GM12801 (cell line): ENCODE data around the gene DYRK3.

ENCODE experiments used
- TF ChIP-seq, protein P1 (sequence below): IDR thresholded peaks from one replicate; pipeline ENCODE4 v1.5.1; 2011; ENCODE audit warnings: control low read depth; ENCODE audit not compliant: insufficient read length; ENCODE audit errors: extremely low read depth

The DYRK3 gene

DNA sequence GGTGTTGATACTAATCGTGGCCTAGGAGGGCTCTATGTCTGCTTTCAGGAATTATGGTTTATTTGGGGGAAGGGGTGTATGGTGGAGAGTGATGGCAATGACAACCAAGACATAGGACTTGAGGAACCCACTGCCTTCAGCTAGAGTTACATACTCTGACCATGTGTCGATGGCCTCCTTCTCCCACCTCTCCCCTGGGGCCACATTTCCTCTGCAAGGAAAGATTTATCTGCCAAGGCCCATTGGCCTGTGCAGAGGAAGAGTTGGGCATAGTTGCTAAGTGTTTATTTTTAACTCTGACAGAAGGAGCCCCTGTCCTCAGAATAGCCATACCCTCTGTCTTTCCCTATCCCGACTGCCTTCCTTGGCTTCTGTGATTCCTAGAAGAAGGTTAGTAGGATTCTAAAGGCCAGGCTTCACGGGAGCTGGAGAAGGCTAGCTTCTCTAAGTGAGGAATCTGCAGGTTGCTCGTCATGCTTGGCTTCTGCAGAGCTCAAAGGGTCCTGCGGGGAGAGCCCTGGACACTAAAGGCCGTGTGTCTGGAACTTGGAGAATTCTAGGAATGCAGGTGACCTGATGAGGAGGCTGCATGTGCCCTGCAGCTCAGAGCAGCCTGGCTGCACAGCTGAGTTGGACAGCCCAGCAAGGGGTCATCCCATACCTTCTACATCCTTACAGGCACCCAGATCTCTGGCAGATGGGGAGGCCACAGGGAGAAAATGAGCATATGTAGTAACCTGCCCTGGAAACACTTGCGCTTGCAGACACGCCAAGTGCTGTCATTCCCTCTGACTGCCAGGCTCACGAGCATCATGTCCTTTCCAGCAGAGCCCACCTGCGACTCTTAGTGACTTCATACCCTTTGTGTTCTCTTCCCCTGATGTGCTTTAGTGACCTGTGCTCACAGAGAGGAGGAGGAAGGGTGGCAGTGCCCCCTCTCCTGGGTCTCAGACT, 59.1 kb downstream of the DYRK3 start:
- TF ChIP-seq, protein P1, sequence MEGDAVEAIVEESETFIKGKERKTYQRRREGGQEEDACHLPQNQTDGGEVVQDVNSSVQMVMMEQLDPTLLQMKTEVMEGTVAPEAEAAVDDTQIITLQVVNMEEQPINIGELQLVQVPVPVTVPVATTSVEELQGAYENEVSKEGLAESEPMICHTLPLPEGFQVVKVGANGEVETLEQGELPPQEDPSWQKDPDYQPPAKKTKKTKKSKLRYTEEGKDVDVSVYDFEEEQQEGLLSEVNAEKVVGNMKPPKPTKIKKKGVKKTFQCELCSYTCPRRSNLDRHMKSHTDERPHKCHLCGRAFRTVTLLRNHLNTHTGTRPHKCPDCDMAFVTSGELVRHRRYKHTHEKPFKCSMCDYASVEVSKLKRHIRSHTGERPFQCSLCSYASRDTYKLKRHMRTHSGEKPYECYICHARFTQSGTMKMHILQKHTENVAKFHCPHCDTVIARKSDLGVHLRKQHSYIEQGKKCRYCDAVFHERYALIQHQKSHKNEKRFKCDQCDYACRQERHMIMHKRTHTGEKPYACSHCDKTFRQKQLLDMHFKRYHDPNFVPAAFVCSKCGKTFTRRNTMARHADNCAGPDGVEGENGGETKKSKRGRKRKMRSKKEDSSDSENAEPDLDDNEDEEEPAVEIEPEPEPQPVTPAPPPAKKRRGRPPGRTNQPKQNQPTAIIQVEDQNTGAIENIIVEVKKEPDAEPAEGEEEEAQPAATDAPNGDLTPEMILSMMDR: no peak

DNA sequence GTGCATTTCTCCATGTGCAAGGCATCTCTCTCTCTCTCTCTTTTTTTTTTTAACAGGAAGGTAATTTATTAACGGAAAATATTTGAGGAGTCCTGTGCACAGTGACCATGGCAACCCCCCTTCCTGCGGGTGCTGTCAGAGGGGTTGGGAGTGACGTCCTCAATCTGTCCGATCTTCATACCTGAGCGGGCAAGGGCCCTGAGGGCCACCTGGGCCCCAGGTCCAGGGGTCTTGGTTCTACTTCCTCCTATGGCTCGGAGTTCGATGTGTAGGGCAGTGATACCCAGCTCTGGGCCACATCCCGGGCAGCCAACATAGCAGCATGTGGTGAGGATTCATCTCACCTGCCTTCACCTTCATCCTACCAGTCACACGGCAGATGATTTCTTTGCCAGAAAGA, 60.4 kb downstream of the DYRK3 start:
- TF ChIP-seq, protein P1: no peak

DNA sequence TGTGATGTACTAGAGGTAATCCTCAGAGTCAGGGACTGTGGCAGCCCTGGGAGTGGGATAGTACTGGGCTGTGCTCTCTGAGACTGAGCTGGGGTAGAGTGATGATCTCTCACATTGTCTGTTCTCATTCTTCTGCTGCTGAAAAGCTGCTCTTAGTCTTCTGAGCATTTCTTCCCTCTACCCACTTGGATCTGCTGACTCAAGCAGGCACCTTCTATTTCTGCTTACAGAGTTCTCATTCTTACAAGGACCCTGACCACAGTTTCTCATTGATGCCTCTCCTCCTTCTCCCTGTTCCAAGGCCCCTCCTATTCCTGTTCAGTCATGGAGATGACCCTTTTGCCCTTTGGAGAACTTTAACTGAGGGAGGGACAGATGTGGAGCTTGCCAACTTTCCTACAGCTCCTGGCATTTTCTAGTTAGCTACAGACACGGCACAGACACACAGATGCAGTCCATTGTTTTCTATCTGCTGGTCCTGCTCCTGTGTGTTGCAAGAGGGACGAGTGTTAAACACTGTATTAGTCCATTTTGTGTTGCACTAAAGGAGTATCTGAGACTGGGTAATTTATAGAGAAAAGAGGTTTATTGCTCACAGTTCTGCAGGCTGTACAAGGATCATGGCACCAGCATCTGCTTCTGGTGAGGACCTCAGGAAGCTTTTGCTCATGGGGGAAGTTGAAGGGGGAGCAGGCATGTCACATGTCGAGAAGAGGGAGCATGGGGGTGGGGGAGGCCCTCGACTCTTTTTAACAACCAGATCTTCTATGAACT, 61.7 kb downstream of the DYRK3 start:
- TF ChIP-seq, protein P1: no peak

DNA sequence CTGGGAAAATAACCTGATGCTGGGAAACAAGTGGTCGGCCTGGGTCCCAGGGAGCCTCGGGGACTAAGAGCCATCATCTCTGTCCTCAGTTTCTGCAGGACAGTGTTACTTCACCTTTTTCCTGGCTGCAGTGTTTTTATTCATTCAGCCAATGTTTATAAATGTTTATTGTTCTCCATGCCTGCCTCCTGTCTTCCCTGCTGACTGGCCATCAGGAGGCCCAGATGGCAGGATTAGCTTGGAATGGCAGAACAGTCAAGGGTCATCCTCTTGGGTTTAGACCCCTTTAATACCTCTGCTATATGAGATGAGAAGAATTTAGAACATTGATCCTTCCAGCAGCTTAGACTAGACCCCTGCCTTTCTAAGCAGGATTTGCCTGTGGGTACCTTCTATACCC, 62.7 kb downstream of the DYRK3 start:
- TF ChIP-seq, protein P1: no peak
